ENCODE measurements around the gene ZNF320. TPM values are rescaled to one million over a fixed set of nuclear protein-coding genes. Genes with fewer than 3 reads are reported as not detected.
A peak's percentile ranks its signal among the peaks of the same experiment; 100 is the strongest.

The ZNF320 gene
- total and polyA plus RNA-seq, 9 of the 15 experiments (the other 6 are each of a cell fraction or from before 2014, with no cell fraction given), result 5.4 to 25.6 (median 11.7) TPM

- TF ChIP-seq UBTF (IDR thresholded peaks at IDR 0.05; ENCODE audit: borderline replicate concordance in 1 of 2, low read depth in 2 of 2, low read length in 2 of 2) (peak in 1 of 2 experiments; percentile 47; a peak in 1 of 4 replicates), CTBP1 (IDR thresholded peaks at IDR 0.05; ENCODE audit: borderline replicate concordance) (peak; percentile 99), GABPA (tag; conservative IDR thresholded peaks at IDR 0.05; ENCODE audit: low read depth) (peak; percentile 48; the same call in 1 of the 2 replicates), CCNT2 (IDR thresholded peaks at IDR 0.05; ENCODE audit: borderline replicate concordance, extremely low read depth, insufficient read length, low read depth, low read length) (peak; percentile 85), EZH2 (IDR thresholded peaks at IDR 0.05; ENCODE audit: borderline replicate concordance, low read depth, low read length) (no peak), ZNF318 (IDR thresholded peaks at IDR 0.05; ENCODE audit: borderline replicate concordance in 1 of 2, low read depth in 1 of 2) (peak in 1 of 2 experiments; percentile 74; a peak in 1 of 4 replicates), CREB3 (tag; conservative IDR thresholded peaks at IDR 0.05; ENCODE audit: low read depth) (peak; percentile 91), CBFA2T3 (IDR thresholded peaks at IDR 0.05) (peak; percentile 100), NEUROD1 (IDR thresholded peaks at IDR 0.05; ENCODE audit: borderline replicate concordance, low read depth, low read length, partially characterized antibody) (peak; percentile 72)
- TF ChIP-seq, protein P1, sequence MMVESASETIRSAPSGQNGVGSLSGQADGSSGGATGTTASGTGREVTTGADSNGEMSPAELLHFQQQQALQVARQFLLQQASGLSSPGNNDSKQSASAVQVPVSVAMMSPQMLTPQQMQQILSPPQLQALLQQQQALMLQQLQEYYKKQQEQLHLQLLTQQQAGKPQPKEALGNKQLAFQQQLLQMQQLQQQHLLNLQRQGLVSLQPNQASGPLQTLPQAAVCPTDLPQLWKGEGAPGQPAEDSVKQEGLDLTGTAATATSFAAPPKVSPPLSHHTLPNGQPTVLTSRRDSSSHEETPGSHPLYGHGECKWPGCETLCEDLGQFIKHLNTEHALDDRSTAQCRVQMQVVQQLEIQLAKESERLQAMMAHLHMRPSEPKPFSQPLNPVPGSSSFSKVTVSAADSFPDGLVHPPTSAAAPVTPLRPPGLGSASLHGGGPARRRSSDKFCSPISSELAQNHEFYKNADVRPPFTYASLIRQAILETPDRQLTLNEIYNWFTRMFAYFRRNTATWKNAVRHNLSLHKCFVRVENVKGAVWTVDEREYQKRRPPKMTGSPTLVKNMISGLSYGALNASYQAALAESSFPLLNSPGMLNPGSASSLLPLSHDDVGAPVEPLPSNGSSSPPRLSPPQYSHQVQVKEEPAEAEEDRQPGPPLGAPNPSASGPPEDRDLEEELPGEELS (CRISPR knock-in tag; IDR thresholded peaks at IDR 0.05; ENCODE audit: borderline replicate concordance), result no peak
These were observed 38.9 kb upstream of the ZNF320 start (continued) for GRCh38 chr19:52936151-52936953.

Measured in K562 (cell line).